Fibroblast of lung (primary cell): ENCODE data around the gene ROBO1. TPM values are rescaled to one million over a fixed set of nuclear protein-coding genes. Genes with fewer than 3 reads are reported as not detected.

Experiments used
- DNase-seq, 2 donors: peaks; one replicate each; pipeline versions ENCODE4 v3.0.0 to v3.0.0-alpha.2; 2010; ENCODE audit warnings: low read depth in 2 of 2
- H2AFZ ChIP-seq: 2 replicates; pipeline ENCODE4 v1.5.1; 2012; ENCODE audit warnings: low read length, control low read depth, inconsistent platforms
- H3K27ac ChIP-seq: 2 replicates; pipeline ENCODE4 v1.5.1; 2011; ENCODE audit warnings: low read length, control low read depth; ENCODE audit not compliant: insufficient read depth
- H3K27me3 ChIP-seq: 2 replicates; pipeline ENCODE4 v1.5.1; 2011; ENCODE audit warnings: mild to moderate bottlenecking, low read length; ENCODE audit not compliant: control insufficient read depth, insufficient read depth
- H3K36me3 ChIP-seq: 2 replicates; pipeline ENCODE4 v1.5.1; 2011; ENCODE audit warnings: low read length; ENCODE audit not compliant: control insufficient read depth, insufficient read depth
- H3K4me1 ChIP-seq: 2 replicates; pipeline ENCODE4 v1.5.1; 2011; ENCODE audit warnings: low read length; ENCODE audit not compliant: control insufficient read depth, insufficient read depth; ENCODE audit errors: extremely low read depth
- H3K4me2 ChIP-seq: 2 replicates; pipeline ENCODE4 v1.5.1; 2011; ENCODE audit warnings: low read length, control low read depth; ENCODE audit not compliant: insufficient read depth; ENCODE audit errors: extremely low read depth
- H3K4me3 ChIP-seq, 4 experiments: fragments of 200-600 bp in 1 of 4; sonication (generic) in 1 of 4; replicated peaks in 1 of 4; 2 replicates each; pipeline ENCODE4 v1.5.1; 2011 to 2016; ENCODE audit warnings: low read length in 4 of 4, low read depth in 3 of 4, mild to moderate bottlenecking in 3 of 4, control low read depth in 2 of 4, inconsistent platforms in 1 of 4, mixed read lengths in 1 of 4; ENCODE audit not compliant: insufficient read depth in 1 of 4; ENCODE audit errors: control extremely low read depth in 1 of 4
- H3K79me2 ChIP-seq: 2 replicates; pipeline ENCODE4 v1.5.1; 2012; ENCODE audit warnings: mild to moderate bottlenecking, low read length, inconsistent platforms; ENCODE audit not compliant: control insufficient read depth, insufficient read depth
- H3K9ac ChIP-seq: 2 replicates; pipeline ENCODE4 v1.5.1; 2011; ENCODE audit warnings: mild to moderate bottlenecking, low read length, control low read depth; ENCODE audit not compliant: insufficient read depth
- H3K9me3 ChIP-seq: 2 replicates; pipeline ENCODE4 v1.5.1; 2012; ENCODE audit warnings: low read depth, low read length; ENCODE audit not compliant: control insufficient read depth, insufficient read depth
- H4K20me1 ChIP-seq: 2 replicates; pipeline ENCODE4 v1.5.1; 2011; ENCODE audit warnings: low read length; ENCODE audit not compliant: control insufficient read depth, insufficient read depth; ENCODE audit errors: extremely low read depth
- EZH2 ChIP-seq: IDR thresholded peaks from 2 replicates; pipeline ENCODE4 v1.5.1; 2012; ENCODE audit warnings: low read length, control low read depth, mild to moderate bottlenecking; ENCODE audit errors: missing control alignments
- polyA plus RNA-seq, 2 donors: library from polyadenylated mRNA; depleted of rRNA in 1 of 2; stranded (reverse) in 1 of 2; unstranded in 1 of 2; fragments of >200 nt; gene quantifications; 2 replicates each; pipeline ENCODE4 v1.2.1, GENCODE V29; 2011 to 2012; ENCODE audit warnings: missing spikeins in 1 of 2
- total RNA-seq: library from RNA; depleted of rRNA; stranded (reverse); fragments of >200 nt; gene quantifications from 2 replicates; pipeline ENCODE4 v1.2.1, GENCODE V29; 2014
- TF ChIP-seq, protein P1 (sequence below), 2 donors: IDR thresholded peaks in 1 of 2; conservative IDR thresholded peaks in 1 of 2; 1 replicate in 1 of 2; 2 replicates in 1 of 2; pipeline ENCODE4 v1.5.1; 2011 to 2012; ENCODE audit warnings: low read length in 2 of 2, control low read depth in 1 of 2, inconsistent platforms in 1 of 2, low read depth in 1 of 2, mild to moderate bottlenecking in 1 of 2

The ROBO1 gene
- total and polyA plus RNA-seq, 2 donors (not counting 1 experiment from before 2014, with no cell fraction given): 53.8 to 104 TPM

DNA sequence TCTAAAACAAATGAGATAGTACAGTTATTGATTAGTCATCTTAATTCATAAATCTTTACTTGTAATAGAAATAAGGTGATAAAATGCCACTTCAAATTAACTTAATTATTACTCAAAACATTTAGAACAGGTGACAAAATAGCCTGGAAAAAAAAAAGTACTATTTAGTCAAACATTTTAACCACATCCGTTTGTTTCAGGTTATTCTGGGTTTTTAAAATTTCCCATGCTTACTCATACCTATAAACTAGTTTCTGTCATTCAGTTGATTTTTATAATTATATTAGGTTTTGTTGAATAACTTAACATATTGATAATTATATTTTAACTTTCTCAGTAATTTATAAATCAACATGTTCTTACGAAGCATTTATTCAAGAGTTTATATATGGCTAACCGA is 483.0 kb downstream of the ROBO1 start:
- Histone ChIP-seq H3K9me3 (no peaks in the 10 kb centered on the region), H3K4me1 (no peaks in the 10 kb centered on the region), H3K36me3 (no peaks in the 10 kb centered on the region), H3K4me2 (no peak overlapping the region), H3K79me2 (no peaks in the 10 kb centered on the region), H4K20me1 (no peaks in the 10 kb centered on the region), H3K27ac (no peak overlapping the region), H3K27me3 (no peaks in the 10 kb centered on the region), H3K4me3 (no peak overlapping the region), H3K9ac (no peak overlapping the region), H2AFZ (no peak overlapping the region)
- DNase-seq: no peak
- TF ChIP-seq, protein P1, sequence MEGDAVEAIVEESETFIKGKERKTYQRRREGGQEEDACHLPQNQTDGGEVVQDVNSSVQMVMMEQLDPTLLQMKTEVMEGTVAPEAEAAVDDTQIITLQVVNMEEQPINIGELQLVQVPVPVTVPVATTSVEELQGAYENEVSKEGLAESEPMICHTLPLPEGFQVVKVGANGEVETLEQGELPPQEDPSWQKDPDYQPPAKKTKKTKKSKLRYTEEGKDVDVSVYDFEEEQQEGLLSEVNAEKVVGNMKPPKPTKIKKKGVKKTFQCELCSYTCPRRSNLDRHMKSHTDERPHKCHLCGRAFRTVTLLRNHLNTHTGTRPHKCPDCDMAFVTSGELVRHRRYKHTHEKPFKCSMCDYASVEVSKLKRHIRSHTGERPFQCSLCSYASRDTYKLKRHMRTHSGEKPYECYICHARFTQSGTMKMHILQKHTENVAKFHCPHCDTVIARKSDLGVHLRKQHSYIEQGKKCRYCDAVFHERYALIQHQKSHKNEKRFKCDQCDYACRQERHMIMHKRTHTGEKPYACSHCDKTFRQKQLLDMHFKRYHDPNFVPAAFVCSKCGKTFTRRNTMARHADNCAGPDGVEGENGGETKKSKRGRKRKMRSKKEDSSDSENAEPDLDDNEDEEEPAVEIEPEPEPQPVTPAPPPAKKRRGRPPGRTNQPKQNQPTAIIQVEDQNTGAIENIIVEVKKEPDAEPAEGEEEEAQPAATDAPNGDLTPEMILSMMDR (conservative IDR thresholded peaks at IDR 0.05 in 1 of 2, IDR thresholded peaks at IDR 0.05 in 1 of 2; ENCODE audit: low read depth in 1 of 2, low read length in 2 of 2): no peak
- TF ChIP-seq EZH2: no peak

DNA sequence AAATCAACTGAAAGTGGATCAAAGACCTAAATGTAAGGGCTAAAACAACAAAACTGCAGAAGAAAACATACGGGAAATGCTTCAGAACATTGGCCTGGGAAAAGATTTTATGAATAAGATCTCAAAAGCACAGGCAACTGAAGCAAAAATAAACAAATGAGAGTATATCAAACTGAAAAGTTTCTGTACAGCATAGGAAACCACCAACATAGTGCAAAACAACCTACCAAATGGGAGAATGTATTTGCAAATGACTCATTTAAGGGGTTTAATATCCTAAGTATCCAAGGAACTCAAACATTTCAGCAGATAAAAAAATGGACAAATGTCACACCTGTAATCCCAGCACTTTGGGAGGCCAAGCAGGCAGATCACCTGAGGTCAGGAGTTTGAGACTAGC is 489.1 kb downstream of the ROBO1 start:
- Histone ChIP-seq H3K27ac (no peak overlapping the region), H2AFZ (no peak overlapping the region), H3K9me3 (no peaks in the 10 kb centered on the region), H4K20me1 (no peaks in the 10 kb centered on the region), H3K79me2 (no peaks in the 10 kb centered on the region), H3K9ac (no peak overlapping the region), H3K27me3 (no peaks in the 10 kb centered on the region), H3K36me3 (no peaks in the 10 kb centered on the region), H3K4me3 (no peak overlapping the region), H3K4me2 (no peak overlapping the region), H3K4me1 (no peaks in the 10 kb centered on the region)
- peak in 1 of 2 donors; percentile 6 for DNase-seq
- no peak for TF ChIP-seq EZH2
- TF ChIP-seq, protein P1 (conservative IDR thresholded peaks at IDR 0.05 in 1 of 2, IDR thresholded peaks at IDR 0.05 in 1 of 2; ENCODE audit: low read depth in 1 of 2, low read length in 2 of 2): no peak

DNA sequence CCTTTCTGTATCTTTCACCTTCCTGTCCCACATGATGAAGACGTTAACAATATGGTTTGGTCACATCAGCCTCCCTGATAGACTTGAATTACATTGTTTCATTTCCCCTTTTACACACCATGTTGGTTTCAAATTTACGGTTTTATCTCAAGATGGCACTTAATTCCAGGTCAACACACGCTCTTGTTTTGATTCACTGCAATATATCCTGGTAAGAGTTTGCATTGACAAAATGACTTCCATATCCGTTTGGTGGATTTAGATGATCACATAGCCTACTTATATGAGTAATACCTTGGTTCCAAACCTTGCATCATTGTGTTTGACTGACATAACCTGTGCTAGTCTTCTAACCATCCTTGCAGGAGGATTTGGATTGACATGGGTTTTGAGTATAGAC is 499.4 kb downstream of the ROBO1 start:
- Histone ChIP-seq H4K20me1 (no peaks in the 10 kb centered on the region), H3K4me3 (no peak overlapping the region), H3K27ac (no peak overlapping the region), H2AFZ (no peak overlapping the region), H3K9me3 (no peaks in the 10 kb centered on the region), H3K27me3 (no peaks in the 10 kb centered on the region), H3K9ac (no peak overlapping the region), H3K36me3 (no peaks in the 10 kb centered on the region), H3K79me2 (no peaks in the 10 kb centered on the region), H3K4me1 (no peaks in the 10 kb centered on the region), H3K4me2 (no peak overlapping the region)
- no peak for DNase-seq
- TF ChIP-seq, protein P1 (conservative IDR thresholded peaks at IDR 0.05 in 1 of 2, IDR thresholded peaks at IDR 0.05 in 1 of 2; ENCODE audit: low read depth in 1 of 2, low read length in 2 of 2): no peak
- TF ChIP-seq EZH2: no peak
